GM18870 (cell line): ENCODE data around the gene NSD2.
"Not testable (repeated sequence)": the region's sequence is repeated elsewhere in the genome, so short reads cannot be mapped to it uniquely, and the experiment has no call there.

Source experiments
- ATAC-seq: cut with Tn5 transposase; IDR thresholded peaks from one replicate; pipeline ENCODE4 v1.9.1; 2021; ENCODE audit warnings: moderate library complexity; ENCODE audit not compliant: unreplicated experiment

The NSD2 gene

DNA sequence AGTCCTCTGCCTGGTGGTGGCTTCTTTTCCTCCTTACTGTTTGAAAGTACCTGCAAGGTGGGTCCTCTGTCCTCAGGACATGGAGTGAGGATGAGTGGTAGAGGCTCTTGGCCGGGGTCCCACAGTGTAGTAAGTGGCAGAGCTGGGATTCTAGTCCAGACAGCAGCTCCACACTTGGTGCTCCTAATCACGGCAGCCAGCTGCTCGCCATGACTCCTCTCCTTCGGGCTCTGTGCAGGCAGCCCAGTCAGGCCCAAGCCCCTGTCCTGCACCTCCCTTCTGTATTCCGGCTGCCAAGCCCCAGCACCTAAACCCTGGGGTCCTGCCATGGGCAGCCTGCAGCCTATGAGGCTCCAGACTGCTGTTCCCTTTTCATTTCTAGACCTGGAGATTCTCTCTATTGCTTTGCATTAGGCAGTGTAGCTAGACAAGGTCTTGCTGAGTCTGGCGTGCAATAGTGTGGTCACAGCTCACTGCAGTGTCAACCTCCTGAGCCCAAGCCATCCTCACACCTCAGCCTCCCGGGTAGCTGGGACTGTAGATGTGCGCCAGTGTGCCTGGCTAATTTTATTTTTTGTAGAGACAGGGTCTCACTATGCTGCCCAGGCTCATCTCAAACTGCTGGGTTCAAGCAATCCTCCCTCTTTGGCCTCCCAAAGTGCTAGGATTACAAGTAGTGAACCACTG, 24.9 kb downstream of the NSD2 start:
- ATAC-seq: no peak

DNA sequence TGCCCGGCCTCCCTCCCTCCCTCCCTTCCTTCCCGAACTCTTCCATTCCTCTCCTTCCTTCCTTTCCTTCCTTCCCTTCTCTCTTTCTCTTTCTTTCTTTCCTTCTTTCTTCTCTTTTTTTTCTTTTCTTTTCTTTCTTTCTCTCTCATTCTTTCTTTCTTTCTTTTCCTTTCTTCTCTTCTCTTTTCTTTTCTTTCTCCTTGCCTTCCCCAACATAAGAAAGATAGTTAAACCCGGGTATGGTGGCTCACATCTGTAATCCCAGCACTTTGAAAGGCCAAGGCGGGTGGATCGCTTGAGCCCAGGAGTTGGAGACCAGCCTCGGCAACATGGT, 25.4 kb downstream of the NSD2 start:
- ATAC-seq: no peak

DNA sequence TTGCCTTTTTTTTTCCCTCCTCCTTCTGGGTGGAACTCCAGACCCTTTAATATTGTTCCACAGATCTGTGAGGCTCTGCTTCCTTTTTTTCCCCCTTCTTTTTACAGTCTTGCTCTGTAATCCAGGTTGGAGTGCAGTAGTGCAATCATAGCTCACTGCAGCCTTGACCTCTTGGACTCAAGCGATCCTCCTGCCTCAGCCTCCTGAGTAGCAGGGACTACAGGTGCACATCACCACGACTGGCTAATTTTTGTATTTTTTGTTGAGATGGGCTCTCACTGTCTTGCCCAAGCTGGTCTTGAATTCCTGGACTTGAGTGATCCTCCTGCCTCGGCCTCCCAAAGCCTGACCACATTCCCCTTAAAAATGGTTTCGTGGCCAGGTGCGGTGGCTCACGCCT, 26.8 kb downstream of the NSD2 start:
- ATAC-seq: no peak

DNA sequence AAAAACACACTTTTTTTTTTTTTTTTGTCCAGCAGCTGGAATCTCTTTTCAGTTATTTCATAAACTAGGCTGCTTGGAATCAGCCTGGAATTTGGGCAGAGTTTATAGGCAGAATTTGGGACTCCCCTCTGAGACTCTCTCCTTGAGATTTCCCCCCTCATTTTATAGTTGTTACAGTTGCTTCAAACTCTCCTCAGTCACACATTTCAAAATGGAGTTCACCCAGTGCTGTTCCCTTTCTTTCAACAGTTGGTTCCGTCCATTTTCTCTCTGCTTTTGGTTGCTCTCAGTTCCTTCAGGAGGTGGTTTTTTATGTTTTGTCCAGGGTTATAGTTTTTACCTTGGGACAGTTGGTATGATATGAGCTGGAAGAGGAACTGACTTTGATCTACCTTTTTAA, 27.5 kb downstream of the NSD2 start:
- ATAC-seq: no peak

DNA sequence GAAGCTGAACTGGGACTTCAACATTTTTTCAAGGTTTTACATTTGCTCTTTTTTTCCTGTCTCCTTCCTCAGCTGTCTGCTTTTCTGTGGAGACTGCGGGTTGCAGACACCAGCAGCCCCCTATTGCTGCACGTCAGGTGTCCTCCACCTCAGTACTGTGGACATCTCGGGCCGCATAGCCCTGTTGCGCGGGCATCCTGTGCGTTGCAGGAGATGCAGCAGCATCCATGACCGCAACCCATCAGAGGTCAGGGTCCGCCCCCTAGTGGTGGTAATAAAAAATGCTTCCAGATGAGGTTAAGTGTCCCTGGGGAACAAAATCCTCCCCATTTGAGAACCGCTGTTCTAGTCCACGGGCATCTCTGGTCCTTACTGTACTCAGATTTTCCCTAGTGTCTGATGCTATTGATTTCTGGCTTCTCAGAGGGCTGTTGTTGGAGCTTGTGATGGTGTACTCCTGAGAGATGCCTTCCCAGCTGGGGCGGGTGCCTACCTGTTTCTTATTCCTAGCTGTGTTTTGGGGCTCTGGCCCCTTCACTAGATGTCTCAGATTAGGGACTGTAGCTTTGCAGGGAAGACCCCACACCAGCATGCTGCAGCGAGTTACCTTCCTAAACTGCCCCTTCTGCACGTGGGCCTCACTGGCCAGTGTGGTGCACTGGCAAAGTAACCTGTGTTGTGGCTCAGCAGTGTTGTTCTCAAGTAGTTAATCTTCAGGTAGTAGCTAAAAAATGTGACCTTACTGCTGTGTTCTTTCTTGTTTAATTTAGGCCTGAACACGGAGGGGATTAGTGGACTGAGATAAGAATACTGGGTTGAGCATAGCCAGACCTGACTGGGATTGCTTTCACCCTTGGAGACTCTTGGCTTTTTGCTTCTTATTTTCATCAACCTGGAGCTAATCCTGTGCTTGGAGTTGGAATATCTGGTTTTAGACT, 28.2 kb downstream of the NSD2 start:
- peak; percentile 68 for ATAC-seq

DNA sequence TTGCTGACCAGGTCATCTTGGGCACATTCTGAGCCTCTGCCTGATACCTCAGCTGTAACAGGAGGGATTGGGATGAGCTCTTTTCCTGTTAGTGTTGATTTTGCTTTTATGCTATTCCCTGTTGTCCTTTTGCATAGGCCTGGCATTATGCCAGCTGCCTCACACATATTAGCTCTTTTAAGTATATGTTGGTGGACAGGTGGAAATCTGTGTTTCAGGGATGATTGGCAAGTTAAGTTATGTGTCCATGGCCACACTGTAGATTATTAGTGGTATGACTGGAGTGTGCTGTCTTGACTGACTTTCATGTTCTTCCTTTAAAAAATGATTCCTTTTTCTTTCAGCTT, 28.9 kb downstream of the NSD2 start:
- ATAC-seq: no peak

DNA sequence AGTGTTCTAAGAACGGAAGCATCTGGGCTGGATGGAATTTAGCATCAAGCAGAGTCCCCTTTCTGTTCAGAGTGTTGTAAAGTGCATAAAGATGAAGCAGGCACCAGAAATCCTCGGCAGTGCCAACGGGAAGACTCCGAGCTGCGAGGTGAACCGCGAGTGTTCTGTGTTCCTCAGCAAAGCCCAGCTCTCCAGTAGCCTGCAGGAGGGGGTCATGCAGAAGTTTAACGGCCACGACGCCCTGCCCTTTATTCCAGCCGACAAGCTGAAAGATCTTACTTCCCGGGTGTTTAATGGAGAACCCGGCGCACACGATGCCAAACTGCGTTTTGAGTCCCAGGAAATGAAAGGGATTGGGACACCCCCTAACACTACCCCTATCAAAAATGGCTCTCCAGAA, 29.4 kb downstream of the NSD2 start:
- ATAC-seq: no peak

DNA sequence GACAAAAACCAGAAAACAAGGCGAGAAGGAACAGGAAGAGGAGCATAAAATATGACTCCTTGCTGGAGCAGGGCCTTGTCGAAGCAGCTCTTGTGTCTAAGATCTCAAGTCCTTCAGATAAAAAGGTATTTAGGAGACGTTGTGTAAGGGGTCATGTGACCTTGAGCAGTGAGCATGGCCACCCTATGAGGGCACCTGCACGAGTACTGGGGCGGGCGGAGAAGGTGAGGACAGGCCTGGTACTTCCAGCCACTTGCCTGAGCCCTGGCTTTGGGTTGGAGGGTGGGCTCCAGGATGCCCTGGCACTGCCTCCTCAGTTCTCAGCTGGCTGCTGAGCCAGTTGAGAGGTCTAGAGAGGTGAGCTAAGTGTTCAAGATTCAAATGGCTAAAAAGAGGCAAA, 29.9 kb downstream of the NSD2 start:
- no peak for ATAC-seq

DNA sequence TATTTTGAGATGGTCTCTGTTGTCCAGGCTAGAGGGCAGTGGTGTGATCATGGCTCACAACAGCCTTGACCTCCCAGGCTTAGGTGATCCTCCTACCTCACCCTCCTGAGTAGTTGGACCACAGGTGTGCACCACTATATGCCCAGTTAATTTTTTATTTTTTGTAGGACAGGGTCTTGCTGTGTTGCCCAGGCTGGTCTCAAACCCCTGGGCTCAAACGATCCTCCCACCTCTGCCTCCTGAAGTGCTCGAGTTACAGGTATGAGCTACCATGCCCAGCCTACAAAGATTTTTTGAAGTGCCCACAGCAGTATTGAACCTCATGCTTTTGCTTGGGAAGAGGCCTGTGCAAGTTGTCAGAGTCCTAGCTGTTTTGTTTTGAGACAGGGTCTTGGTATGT, 31.1 kb downstream of the NSD2 start:
- no peak for ATAC-seq

DNA sequence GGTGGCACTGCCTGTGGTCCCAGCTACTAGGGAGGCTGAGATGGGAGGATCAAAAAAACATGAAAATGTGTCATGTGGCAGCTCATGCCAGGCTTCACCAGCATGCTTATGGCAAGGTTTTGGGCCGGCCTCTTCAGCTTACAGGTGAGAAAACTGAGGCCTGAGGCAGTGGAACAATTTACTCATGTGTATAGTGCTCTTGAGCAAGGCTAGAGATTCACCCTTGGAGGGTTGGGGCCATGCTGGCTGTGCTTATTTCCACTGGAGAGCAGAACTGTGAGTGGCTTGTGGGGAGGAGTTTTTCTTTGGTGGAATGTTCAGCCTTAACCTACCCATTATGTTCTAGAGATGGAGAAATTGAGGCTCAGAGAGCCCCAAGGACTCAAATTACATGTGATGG, 31.8 kb downstream of the NSD2 start:
- no peak for ATAC-seq

DNA sequence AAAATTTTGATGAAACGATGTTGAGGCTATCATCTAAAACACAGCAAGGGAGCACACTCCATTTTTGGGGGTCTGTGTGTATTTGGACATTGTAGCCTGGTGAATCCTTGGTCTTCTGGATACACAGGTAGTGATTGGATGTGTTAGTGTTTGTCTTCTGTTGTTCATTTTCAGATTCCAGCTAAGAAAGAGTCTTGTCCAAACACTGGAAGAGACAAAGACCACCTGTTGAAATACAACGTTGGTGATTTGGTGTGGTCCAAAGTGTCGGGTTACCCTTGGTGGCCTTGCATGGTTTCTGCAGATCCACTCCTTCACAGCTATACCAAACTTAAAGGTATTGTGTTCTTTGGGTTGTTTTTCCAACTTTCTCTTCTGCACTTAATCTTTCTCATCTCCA, 32.8 kb downstream of the NSD2 start:
- ATAC-seq: no peak

DNA sequence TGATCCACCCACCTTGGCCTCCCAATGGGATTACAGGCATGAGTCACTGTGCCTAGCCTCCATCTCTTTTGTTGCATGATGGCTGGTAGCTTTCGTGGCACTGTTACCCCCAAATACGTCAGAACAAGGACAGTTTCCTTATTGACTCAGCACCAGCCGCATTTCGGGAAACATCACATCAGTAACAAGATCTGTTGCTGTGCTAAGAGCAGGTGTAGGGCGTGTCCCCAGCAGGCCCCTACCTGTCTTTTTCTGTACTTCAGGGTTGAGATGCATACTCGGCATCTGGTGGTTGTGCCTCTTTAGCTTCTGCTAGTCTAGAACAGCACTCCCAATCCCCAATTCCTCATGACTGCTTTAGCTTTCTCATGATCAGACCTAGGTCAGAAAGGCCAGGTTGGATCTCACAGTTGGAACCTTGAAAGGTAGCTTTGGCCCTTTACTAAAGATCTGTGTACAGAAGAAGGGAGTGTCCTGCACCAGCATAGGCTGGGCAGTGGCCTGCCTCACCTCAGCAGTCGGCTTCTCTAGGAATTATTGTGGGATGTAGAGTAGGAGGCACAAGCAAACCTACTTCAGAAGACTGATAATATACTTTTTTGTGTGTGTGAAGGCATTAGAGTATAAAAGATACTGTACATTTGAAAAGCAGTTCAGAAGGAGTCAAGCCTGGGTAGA, 36.8 kb downstream of the NSD2 start:
- no peak for ATAC-seq

DNA sequence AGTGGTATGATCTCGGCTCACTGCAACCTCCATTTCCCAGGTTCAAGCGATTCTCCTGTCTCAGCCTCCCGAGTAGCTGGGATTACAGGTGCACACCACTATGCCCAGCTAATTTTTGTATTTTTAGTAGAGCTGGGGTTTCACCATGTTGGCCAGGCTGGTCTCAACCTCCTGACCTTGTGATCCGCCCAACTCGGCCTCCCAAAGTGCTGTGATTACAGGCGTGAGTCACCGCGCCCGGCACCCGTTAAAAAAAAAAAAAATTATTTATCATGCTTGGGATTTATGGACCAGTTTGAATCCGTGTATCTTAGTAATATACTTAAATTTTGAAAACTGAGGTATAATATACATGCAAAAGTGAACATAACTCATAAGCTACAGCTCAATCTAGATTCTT, 38.5 kb downstream of the NSD2 start:
- ATAC-seq: not testable (repeated sequence)

DNA sequence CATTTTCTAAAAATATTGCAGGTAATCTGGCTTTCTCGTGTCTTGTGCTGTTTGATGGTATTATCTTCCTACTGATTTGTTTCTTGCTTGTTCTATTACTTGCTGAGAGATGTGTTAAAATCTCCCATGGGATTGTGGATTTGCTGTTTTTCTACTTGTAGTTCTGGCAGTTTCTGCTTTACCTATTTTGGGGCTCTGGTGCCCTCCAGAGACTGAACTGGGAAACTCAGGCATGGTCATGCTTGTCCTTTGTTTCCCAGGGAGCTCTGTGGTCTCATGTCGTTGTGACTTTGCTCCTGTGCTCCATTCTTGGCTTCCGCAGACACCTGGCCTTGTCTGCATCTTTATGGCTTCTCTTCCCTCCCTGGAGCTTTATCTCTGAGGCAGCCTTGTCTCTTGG, 39.5 kb downstream of the NSD2 start:
- ATAC-seq: no peak

DNA sequence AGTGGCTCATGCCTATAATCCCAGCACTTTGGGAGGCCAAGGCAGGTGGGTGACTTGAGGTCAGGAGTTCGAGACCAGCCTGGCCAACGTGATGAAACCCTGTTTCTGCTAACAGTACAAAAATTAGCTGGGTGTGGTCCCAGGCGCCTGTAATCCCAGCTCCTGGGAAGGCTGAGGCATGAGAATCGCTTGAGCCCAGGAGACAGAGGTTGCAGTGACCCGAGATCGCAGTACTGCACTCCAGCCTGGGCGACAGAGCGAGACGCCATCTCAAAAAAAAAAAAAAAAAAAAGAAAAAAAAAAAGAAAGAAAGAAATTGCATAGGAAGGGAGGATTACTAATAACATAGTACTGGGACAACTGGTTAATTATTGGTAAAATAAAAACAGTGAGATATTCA, 40.1 kb downstream of the NSD2 start:
- ATAC-seq: not testable (repeated sequence)

DNA sequence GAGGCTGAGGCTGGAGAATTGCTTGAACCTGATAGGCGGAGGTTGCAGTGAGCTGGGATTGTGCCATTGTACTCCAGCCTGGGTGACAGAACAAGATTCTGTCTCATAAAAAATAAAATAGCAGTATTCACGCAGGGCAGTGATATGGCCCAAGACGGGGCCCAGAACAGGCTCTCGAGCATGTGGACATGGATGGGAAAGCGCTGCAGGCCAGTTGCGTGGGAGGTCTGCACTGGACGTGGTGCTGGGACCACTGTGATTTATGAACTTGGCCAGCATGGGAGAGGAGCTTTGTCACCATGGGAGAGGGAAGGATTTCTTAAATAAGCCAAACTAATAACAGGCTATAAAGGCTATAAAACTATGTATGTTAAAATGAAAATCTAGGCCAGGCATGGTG, 51.6 kb downstream of the NSD2 start:
- no peak for ATAC-seq

DNA sequence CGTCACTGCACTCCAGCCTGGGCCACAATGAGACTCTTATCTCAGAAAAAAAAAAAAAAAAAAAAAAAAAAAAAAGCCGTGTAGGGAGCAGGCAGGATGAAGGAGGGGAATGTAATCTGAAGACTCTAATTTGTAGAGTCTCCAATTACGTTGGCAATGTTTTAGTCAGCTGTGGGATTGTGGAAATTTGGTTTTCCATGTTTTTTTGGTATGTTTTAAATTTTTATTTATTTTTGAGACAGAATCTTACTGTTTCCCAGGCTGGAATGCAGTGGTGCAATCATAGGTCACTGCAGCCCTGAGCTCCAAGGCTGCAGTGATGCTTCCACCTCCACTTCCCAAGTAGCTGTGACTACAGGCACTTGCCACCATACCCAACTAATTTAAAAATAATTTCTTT, 56.5 kb downstream of the NSD2 start:
- no peak for ATAC-seq

DNA sequence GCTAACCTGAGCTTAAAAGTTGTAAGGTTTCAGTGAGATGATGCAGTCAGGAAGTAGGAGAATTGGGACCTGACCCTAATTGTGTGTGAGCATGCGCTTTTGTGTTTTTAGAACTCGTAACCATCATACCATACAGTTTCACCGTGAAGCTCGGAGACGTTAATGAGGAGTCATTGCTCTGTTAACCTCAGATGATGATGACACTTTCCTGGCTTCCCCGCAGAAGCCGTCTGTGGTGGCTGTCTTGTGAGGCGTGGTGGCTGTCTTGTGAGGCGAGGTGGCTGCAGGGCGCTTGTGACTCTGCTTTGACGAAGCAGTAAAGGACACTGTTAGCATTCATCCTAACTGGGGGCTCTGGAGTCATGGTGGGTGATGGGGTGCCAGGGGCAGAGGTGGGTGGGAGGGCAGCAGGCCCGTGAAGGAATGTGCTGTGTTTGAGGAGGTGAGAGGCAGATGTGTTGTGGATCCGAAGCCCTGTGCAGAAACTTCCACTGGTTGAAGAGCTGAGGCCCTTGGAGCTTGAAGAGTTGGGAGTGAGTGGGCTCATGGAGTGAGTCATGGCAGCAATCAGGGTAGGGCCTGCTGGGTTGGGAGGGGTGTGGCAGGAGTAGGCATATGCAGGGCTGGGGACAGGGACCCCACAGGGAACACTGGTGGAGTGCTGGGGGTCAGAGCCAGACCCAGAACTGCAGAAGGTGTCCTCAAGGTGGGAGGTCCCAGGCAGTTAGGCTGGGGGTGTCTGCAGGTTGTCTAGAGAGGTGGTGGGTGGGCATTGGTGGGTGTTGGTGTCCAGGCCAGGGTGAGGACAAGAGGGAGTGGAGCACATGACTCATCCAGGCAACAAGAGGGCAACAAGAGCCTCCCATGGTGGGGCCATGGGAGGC, 57.4 kb downstream of the NSD2 start:
- no peak for ATAC-seq

DNA sequence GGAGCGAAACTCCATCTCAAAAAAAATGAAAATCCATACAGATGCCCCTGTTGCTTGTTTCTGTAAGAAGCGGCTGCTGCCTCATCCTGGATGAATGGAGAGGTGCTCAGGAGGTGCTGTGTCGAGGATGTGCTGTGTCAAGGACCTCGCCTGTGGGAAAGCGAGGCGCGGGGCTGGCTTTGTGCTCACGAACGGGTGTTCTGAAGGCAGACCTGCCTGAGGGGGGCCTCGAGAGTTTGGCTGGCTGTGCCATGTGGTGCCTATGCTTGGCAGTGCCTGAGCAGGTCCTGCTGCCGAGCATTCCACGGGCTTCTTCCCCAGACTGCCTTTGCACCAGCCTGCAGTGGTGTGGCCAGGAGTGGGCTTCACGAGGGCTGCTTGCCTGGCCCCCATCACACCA, 61.5 kb downstream of the NSD2 start:
- ATAC-seq: no peak

DNA sequence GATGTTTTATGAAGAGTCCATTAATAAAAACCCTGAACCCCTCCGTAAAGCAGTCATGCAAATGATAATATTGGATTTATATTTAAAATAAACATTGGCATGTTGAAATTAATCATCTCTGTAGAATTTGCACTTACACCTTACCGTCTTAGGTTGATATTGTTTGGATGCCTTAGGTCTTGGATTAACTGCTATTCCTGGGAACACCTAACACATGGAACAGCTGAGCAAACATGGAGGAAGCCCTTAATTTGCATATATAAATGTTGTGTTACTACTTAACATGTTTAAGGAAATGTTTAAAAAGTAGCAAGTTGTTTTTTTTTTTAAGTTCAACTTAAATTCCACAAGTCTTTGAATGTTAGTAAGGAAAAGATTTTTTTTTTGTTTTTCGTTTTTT, 62.5 kb downstream of the NSD2 start:
- no peak for ATAC-seq

DNA sequence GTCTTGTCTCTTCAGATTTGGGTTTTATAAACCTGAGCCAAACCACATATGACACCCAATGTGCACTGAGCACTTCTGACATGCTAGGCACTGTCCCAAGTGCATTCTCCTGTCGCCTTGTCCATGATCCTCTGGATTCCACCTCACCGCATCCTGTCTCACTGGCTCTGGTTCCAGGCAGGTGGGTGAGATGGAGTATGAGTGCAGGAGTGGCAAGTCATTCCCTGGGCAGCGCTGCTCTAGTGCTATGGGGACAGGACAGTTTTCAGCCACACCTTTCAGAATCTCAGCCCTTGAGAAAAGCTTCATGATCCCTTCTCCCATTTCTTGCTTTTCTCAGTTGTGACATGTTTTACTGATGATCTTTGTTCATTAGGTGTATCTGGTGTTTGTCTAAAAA, 66.4 kb downstream of the NSD2 start:
- ATAC-seq: no peak
